HG03159 (cell line): Measurements from ENCODE around the gene PTPRA.
"Not testable (repeated sequence)": the region's sequence is repeated elsewhere in the genome, so short reads cannot be mapped to it uniquely, and the experiment has no call there.

Source experiments
- ATAC-seq: cut with Tn5 transposase; IDR thresholded peaks from one replicate; pipeline ENCODE4 v1.9.1; 2021; ENCODE audit warnings: mild to moderate bottlenecking, moderate library complexity; ENCODE audit not compliant: unreplicated experiment

PTPRA gene

GRCh38 chr20:3041854-3042409, 168.7 kb downstream of the PTPRA start:
- no peak for ATAC-seq

- no peak for ATAC-seq
Measured at GRCh38 chr20:3042625-3043024, 169.3 kb downstream of the PTPRA start.

GRCh38 chr20:3043322-3043721, 170.0 kb downstream of the PTPRA start, which contains the start of gene GNRH2:
GNRH2 (plus strand) TSS chr20:3043622; CDS start chr20:3044415, 793 bp downstream.
- no peak for ATAC-seq

- ATAC-seq = no peak
Measured at GRCh38 chr20:3044336-3044965, 171.2 kb downstream of the PTPRA start.

GRCh38 chr20:3045042-3045815, 171.9 kb downstream of the PTPRA start:
- peak; percentile 36 for ATAC-seq

GRCh38 chr20:3045816-3046676, 172.8 kb downstream of the PTPRA start, which contains the start of gene MRPS26:
MRPS26 (plus strand) TSS chr20:3046052; CDS start chr20:3046069, 17 bp downstream.
- peak; percentile 90 for ATAC-seq

- ATAC-seq = no peak
Measured at GRCh38 chr20:3046677-3047462, 173.6 kb downstream of the PTPRA start.

- no peak for ATAC-seq
Measured at GRCh38 chr20:3047486-3048419, 174.5 kb downstream of the PTPRA start.

GRCh38 chr20:3051385-3052019, 178.2 kb downstream of the PTPRA start:
- ATAC-seq = no peak

- no peak for ATAC-seq
Measured at GRCh38 chr20:3059489-3059888, 186.2 kb downstream of the PTPRA start.

- ATAC-seq = not testable (repeated sequence)
Measured at GRCh38 chr20:3064119-3064518, 190.8 kb downstream of the PTPRA start.

- ATAC-seq = no peak
Measured at GRCh38 chr20:3067139-3068014, 194.1 kb downstream of the PTPRA start.

GRCh38 chr20:3068075-3068474, 194.8 kb downstream of the PTPRA start:
- no peak for ATAC-seq

- no peak for ATAC-seq
Measured at GRCh38 chr20:3068986-3069900, 196.0 kb downstream of the PTPRA start.

- no peak for ATAC-seq
Measured at GRCh38 chr20:3070725-3071124, 197.4 kb downstream of the PTPRA start.

- ATAC-seq = no peak
Measured at GRCh38 chr20:3071266-3071609, 198.0 kb downstream of the PTPRA start.
